ENCODE data around the gene PIM2. TPM values are rescaled to one million over a fixed set of nuclear protein-coding genes. Genes with fewer than 3 reads are reported as not detected.

The PIM2 gene
- total RNA-seq, 2 donors from 2014 or later: 26.2 to 94.0 TPM

- H3K36me3 Mint-ChIP-seq (ENCODE audit: low read depth): peaks cover 34% of the 10 kb centered on the region
- peaks cover 62% of the 10 kb centered on the region for H3K9me3 Mint-ChIP-seq
- H3K4me1 Mint-ChIP-seq: peaks cover 40% of the 10 kb centered on the region
- no peak for TF ChIP-seq CTCF (conservative IDR thresholded peaks at IDR 0.05)
- no peaks in the 10 kb centered on the region for H3K27me3 ChIP-seq (ENCODE audit: control insufficient read depth, insufficient read depth, low read length, poor library complexity, severe bottlenecking)
- no peaks in the 10 kb centered on the region for H3K27me3 Mint-ChIP-seq (ENCODE audit: insufficient read depth)
- no peak overlapping the region for H3K27ac ChIP-seq (ENCODE audit: low read depth, low read length)
- H3K9me3 ChIP-seq (ENCODE audit: control insufficient read depth, low read length): no peaks in the 10 kb centered on the region
- H3K36me3 ChIP-seq (ENCODE audit: control insufficient read depth, insufficient read depth, low read length): peaks cover 14% of the 10 kb centered on the region
- H3K4me3 Mint-ChIP-seq: no peak overlapping the region
- WGBS, 2 experiments (ENCODE audit: insufficient coverage in 1 of 2, insufficient read length in 1 of 2): 98 to 100% methylated on average over 1 to 13 of the region's 13 CpGs
- no peak overlapping the region for H3K9ac ChIP-seq (ENCODE audit: extremely low read depth, low read length, poor library complexity, severe bottlenecking)
- H3K27ac Mint-ChIP-seq: peak overlapping the region; percentile 8
- no peak overlapping the region for H3K4me3 ChIP-seq (ENCODE audit: low read length)
- no peak for DNase-seq
- H3K4me1 ChIP-seq (ENCODE audit: control insufficient read depth, insufficient read depth, low read length): no peaks in the 10 kb centered on the region
These were observed 4.9 kb upstream of the PIM2 start for GRCh38 chrX:48923771-48924170.

GRCh38 chrX:48920718-48921104 is 1.9 kb upstream of the PIM2 start:
- H3K27ac ChIP-seq (ENCODE audit: low read depth, low read length): no peak overlapping the region
- peaks cover 43% of the 10 kb centered on the region for H3K36me3 Mint-ChIP-seq (ENCODE audit: low read depth)

GRCh38 chrX:48919947-48920717 is 1.3 kb upstream of the PIM2 start:
- Mint-ChIP-seq H3K27me3 (ENCODE audit: insufficient read depth) (no peaks in the 10 kb centered on the region), H3K4me3 (peak overlapping the region; percentile 90), H3K36me3 (ENCODE audit: low read depth) (peaks cover 43% of the 10 kb centered on the region), H3K4me1 (peaks cover 16% of the 10 kb centered on the region), H3K27ac (peak overlapping the region; percentile 98), H3K9me3 (peaks cover 52% of the 10 kb centered on the region)
- Histone ChIP-seq H3K9me3 (ENCODE audit: control insufficient read depth, low read length) (no peaks in the 10 kb centered on the region), H3K27ac (ENCODE audit: low read depth, low read length) (no peak overlapping the region), H3K36me3 (ENCODE audit: control insufficient read depth, insufficient read depth, low read length) (peaks cover 18% of the 10 kb centered on the region), H3K9ac (ENCODE audit: extremely low read depth, low read length, poor library complexity, severe bottlenecking) (peak overlapping the region; percentile 83), H3K4me1 (ENCODE audit: control insufficient read depth, insufficient read depth, low read length) (no peaks in the 10 kb centered on the region), H3K27me3 (ENCODE audit: control insufficient read depth, insufficient read depth, low read length, poor library complexity, severe bottlenecking) (no peaks in the 10 kb centered on the region), H3K4me3 (ENCODE audit: low read length) (peak overlapping the region; percentile 88)
- WGBS, 2 experiments (ENCODE audit: insufficient coverage in 1 of 2, insufficient read length in 1 of 2): 57% methylated on average over 8 of the region's 8 CpGs; no CpG with 5 or more reads in 1 of the 2 experiments
- peak; percentile 36 for DNase-seq
- TF ChIP-seq CTCF (conservative IDR thresholded peaks at IDR 0.05): no peak

More at GRCh38 chrX:48920718-48921104, 1.9 kb upstream of the PIM2 start:
- Histone ChIP-seq H3K9me3 (ENCODE audit: control insufficient read depth, low read length) (no peaks in the 10 kb centered on the region), H3K27me3 (ENCODE audit: control insufficient read depth, insufficient read depth, low read length, poor library complexity, severe bottlenecking) (no peaks in the 10 kb centered on the region), H3K9ac (ENCODE audit: extremely low read depth, low read length, poor library complexity, severe bottlenecking) (no peak overlapping the region), H3K4me1 (ENCODE audit: control insufficient read depth, insufficient read depth, low read length) (no peaks in the 10 kb centered on the region), H3K36me3 (ENCODE audit: control insufficient read depth, insufficient read depth, low read length) (peaks cover 17% of the 10 kb centered on the region), H3K4me3 (ENCODE audit: low read length) (no peak overlapping the region)
- DNase-seq: peak; percentile 65
- peaks cover 20% of the 10 kb centered on the region for H3K4me1 Mint-ChIP-seq
- H3K9me3 Mint-ChIP-seq: peaks cover 54% of the 10 kb centered on the region
- WGBS, 2 experiments (ENCODE audit: insufficient coverage in 1 of 2, insufficient read length in 1 of 2): 58 to 80% methylated on average over 2 of the region's 4 CpGs
- peak overlapping the region; percentile 90 for H3K4me3 Mint-ChIP-seq
- no peaks in the 10 kb centered on the region for H3K27me3 Mint-ChIP-seq (ENCODE audit: insufficient read depth)
- H3K27ac Mint-ChIP-seq: peak overlapping the region; percentile 98
- TF ChIP-seq CTCF (conservative IDR thresholded peaks at IDR 0.05): no peak

Measured in endodermal cell (in vitro differentiated cells).